ENCODE data around the gene PHEX. TPM values are rescaled to one million over a fixed set of nuclear protein-coding genes. Genes with fewer than 3 reads are reported as not detected.

PHEX gene
- polyA plus RNA-seq, 1 donor from 2014 or later: 0.59 TPM

DNA sequence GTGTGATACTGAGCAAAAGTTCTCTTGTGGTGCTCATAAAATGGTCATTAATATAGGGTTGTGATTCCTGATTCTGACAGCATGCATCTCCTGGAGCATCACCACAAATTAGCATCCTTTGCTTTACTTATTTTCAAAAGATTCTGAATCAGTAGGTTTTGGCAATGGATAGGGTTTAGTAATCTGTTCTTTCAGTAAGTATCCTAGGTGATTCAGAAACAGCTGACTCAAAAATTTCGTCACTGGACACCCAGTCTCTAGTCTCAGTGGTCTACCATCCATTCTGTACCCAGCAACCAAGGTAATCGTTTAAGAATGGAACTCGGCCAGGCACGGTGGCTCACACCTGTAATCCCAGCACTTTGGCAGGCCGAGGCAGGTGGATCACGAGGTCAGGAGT, 244.7 kb downstream of the PHEX start:
- TF ChIP-seq POLR2AphosphoS5 (IDR thresholded peaks at IDR 0.05) (no peak), TAF1 (IDR thresholded peaks at IDR 0.05; ENCODE audit: low read depth) (no peak), EP300 (conservative IDR thresholded peaks at IDR 0.05; ENCODE audit: poor library complexity, severe bottlenecking) (no peak), EZH2 (IDR thresholded peaks at IDR 0.05; ENCODE audit: borderline replicate concordance, insufficient read depth, low read length, poor library complexity, severe bottlenecking) (no peak), RAD21 (conservative IDR thresholded peaks at IDR 0.05) (no peak), MXI1 (conservative IDR thresholded peaks at IDR 0.05; ENCODE audit: poor library complexity, severe bottlenecking) (no peak), SMC3 (conservative IDR thresholded peaks at IDR 0.05; ENCODE audit: poor library complexity) (no peak)
- TF ChIP-seq, protein P1, sequence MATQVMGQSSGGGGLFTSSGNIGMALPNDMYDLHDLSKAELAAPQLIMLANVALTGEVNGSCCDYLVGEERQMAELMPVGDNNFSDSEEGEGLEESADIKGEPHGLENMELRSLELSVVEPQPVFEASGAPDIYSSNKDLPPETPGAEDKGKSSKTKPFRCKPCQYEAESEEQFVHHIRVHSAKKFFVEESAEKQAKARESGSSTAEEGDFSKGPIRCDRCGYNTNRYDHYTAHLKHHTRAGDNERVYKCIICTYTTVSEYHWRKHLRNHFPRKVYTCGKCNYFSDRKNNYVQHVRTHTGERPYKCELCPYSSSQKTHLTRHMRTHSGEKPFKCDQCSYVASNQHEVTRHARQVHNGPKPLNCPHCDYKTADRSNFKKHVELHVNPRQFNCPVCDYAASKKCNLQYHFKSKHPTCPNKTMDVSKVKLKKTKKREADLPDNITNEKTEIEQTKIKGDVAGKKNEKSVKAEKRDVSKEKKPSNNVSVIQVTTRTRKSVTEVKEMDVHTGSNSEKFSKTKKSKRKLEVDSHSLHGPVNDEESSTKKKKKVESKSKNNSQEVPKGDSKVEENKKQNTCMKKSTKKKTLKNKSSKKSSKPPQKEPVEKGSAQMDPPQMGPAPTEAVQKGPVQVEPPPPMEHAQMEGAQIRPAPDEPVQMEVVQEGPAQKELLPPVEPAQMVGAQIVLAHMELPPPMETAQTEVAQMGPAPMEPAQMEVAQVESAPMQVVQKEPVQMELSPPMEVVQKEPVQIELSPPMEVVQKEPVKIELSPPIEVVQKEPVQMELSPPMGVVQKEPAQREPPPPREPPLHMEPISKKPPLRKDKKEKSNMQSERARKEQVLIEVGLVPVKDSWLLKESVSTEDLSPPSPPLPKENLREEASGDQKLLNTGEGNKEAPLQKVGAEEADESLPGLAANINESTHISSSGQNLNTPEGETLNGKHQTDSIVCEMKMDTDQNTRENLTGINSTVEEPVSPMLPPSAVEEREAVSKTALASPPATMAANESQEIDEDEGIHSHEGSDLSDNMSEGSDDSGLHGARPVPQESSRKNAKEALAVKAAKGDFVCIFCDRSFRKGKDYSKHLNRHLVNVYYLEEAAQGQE (IDR thresholded peaks at IDR 0.05; ENCODE audit: borderline replicate concordance): no peak
- TF ChIP-seq, protein P2, sequence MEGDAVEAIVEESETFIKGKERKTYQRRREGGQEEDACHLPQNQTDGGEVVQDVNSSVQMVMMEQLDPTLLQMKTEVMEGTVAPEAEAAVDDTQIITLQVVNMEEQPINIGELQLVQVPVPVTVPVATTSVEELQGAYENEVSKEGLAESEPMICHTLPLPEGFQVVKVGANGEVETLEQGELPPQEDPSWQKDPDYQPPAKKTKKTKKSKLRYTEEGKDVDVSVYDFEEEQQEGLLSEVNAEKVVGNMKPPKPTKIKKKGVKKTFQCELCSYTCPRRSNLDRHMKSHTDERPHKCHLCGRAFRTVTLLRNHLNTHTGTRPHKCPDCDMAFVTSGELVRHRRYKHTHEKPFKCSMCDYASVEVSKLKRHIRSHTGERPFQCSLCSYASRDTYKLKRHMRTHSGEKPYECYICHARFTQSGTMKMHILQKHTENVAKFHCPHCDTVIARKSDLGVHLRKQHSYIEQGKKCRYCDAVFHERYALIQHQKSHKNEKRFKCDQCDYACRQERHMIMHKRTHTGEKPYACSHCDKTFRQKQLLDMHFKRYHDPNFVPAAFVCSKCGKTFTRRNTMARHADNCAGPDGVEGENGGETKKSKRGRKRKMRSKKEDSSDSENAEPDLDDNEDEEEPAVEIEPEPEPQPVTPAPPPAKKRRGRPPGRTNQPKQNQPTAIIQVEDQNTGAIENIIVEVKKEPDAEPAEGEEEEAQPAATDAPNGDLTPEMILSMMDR (IDR thresholded peaks at IDR 0.05; ENCODE audit: poor library complexity, severe bottlenecking): no peak
- no peak overlapping the region for H3K9ac ChIP-seq (ENCODE audit: low read length)
- no peaks in the 10 kb centered on the region for H3K36me3 ChIP-seq (ENCODE audit: insufficient read depth, low read length)
- H3K4me3 ChIP-seq (ENCODE audit: low read length): no peak overlapping the region
- no peaks in the 10 kb centered on the region for H3K9me2 ChIP-seq (ENCODE audit: insufficient read depth, low read length)
- no peaks in the 10 kb centered on the region for H3K9me3 ChIP-seq (ENCODE audit: low read length)
- H3K27ac ChIP-seq (ENCODE audit: low read length): no peak overlapping the region
- no peak overlapping the region for H3K4me2 ChIP-seq (ENCODE audit: low read length)
- H4K20me1 ChIP-seq (ENCODE audit: insufficient read depth): no peaks in the 10 kb centered on the region
- no peak overlapping the region for H2AFZ ChIP-seq (ENCODE audit: low read depth, low read length)
- H3F3A ChIP-seq (ENCODE audit: insufficient read depth, low read length, poor library complexity, severe bottlenecking): no peaks in the 10 kb centered on the region
- H3K27me3 ChIP-seq (ENCODE audit: insufficient read depth, low read depth, low read length): no peaks in the 10 kb centered on the region
- no peaks in the 10 kb centered on the region for H3K79me2 ChIP-seq (replicated peaks; ENCODE audit: insufficient read depth, low read length)

DNA sequence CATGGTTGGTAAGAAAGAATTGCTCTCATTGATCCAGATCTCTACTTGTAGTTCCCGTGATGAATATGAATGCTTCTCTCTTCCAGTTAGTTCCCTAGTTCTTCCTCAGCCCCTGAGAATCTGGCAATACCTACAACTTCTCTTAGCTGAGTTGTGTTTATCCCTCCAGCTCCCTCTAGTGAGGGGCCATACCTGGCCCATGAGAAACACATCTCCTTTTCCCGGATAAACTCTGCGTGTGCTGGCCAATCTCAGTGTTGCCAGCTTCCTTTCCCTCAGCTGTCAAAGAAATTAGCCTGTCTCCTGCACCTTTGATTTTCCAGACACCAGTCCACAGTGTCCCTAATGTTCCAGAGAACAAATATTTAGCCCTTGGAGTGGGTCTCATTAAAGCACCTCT, 246.2 kb downstream of the PHEX start:
- H4K20me1 ChIP-seq (ENCODE audit: insufficient read depth): no peaks in the 10 kb centered on the region

More for the DNA sequence above, 246.2 kb downstream of the PHEX start:
- Histone ChIP-seq H3K27me3 (ENCODE audit: insufficient read depth, low read depth, low read length) (no peaks in the 10 kb centered on the region), H3K36me3 (ENCODE audit: insufficient read depth, low read length) (no peaks in the 10 kb centered on the region), H3K4me2 (ENCODE audit: low read length) (no peak overlapping the region), H3K9me3 (ENCODE audit: low read length) (no peaks in the 10 kb centered on the region), H2AFZ (ENCODE audit: low read depth, low read length) (no peak overlapping the region), H3K9ac (ENCODE audit: low read length) (no peak overlapping the region), H3K9me2 (ENCODE audit: insufficient read depth, low read length) (no peaks in the 10 kb centered on the region), H3K79me2 (replicated peaks; ENCODE audit: insufficient read depth, low read length) (no peaks in the 10 kb centered on the region), H3K27ac (ENCODE audit: low read length) (no peak overlapping the region), H3K4me3 (ENCODE audit: low read length) (no peak overlapping the region), H3F3A (ENCODE audit: insufficient read depth, low read length, poor library complexity, severe bottlenecking) (no peaks in the 10 kb centered on the region)
- TF ChIP-seq TAF1 (IDR thresholded peaks at IDR 0.05; ENCODE audit: low read depth): no peak
- no peak for TF ChIP-seq RAD21 (conservative IDR thresholded peaks at IDR 0.05)
- TF ChIP-seq MXI1 (conservative IDR thresholded peaks at IDR 0.05; ENCODE audit: poor library complexity, severe bottlenecking): no peak
- TF ChIP-seq, protein P1 (IDR thresholded peaks at IDR 0.05; ENCODE audit: borderline replicate concordance): no peak
- no peak for TF ChIP-seq EZH2 (IDR thresholded peaks at IDR 0.05; ENCODE audit: borderline replicate concordance, insufficient read depth, low read length, poor library complexity, severe bottlenecking)
- TF ChIP-seq SMC3 (conservative IDR thresholded peaks at IDR 0.05; ENCODE audit: poor library complexity): no peak
- TF ChIP-seq, protein P2 (IDR thresholded peaks at IDR 0.05; ENCODE audit: poor library complexity, severe bottlenecking): no peak
- no peak for TF ChIP-seq POLR2AphosphoS5 (IDR thresholded peaks at IDR 0.05)
- TF ChIP-seq EP300 (conservative IDR thresholded peaks at IDR 0.05; ENCODE audit: poor library complexity, severe bottlenecking): no peak
